HG02763 (cell line): ENCODE results near the gene GPM6B.

Experiments used
- ATAC-seq: cut with Tn5 transposase; IDR thresholded peaks from one replicate; pipeline ENCODE4 v1.9.1; 2021; ENCODE audit warnings: mild to moderate bottlenecking, moderate library complexity; ENCODE audit not compliant: unreplicated experiment

GPM6B gene

GRCh38 chrX:13770013-13770535, 46.8 kb downstream of the GPM6B start:
- no peak for ATAC-seq

GRCh38 chrX:13768939-13769338, 48.0 kb downstream of the GPM6B start:
- no peak for ATAC-seq

DNA sequence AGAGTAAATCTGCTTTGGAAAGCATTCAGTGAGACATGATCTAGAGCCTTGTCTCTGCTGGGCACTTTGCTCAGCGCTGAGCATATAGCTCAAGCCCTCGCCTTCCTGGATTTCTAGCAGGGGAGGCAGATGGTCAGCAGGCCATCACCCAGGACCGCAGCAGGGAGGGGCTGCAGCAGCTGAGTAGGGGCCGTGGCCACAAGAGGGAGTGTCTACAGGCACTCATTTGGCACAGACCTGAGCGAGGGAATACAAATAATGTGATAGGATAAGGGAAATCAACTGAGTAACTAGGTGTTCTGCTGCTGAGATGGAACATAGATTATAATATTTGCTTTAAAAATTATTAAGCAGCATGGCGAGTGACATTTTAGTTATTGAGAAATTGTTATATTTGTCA, 52.1 kb downstream of the GPM6B start:
- no peak for ATAC-seq

- ATAC-seq: no peak
Measured at GRCh38 chrX:13764281-13764680, 52.6 kb downstream of the GPM6B start.

- no peak for ATAC-seq
Measured at GRCh38 chrX:13763489-13763888, 53.4 kb downstream of the GPM6B start.

- ATAC-seq: peak; percentile 50
Measured at GRCh38 chrX:13761606-13762414, 55.1 kb downstream of the GPM6B start.

- ATAC-seq: no peak
Measured at GRCh38 chrX:13760426-13760825, 56.5 kb downstream of the GPM6B start.

- ATAC-seq: peak; percentile 70
Measured at GRCh38 chrX:13759152-13759718, 57.7 kb downstream of the GPM6B start.

DNA sequence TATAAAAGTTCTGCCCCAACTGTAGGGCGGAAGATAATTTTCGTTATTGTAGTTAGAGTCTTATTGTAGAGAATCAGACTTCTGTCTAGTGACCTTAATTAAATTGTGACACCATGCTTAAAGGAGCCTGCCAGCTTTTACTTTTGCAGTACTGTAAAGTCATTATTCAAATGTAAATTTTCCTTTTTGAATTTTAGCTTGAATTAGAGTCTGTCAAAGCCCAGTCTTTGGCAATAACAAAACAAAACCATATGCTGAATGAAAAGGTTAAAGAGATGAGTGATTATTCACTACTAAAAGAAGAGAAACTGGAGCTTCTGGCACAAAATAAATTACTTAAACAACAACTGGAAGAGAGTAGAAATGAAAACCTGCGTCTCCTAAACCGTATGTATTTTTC, 60.5 kb downstream of the GPM6B start:
- no peak for ATAC-seq

DNA sequence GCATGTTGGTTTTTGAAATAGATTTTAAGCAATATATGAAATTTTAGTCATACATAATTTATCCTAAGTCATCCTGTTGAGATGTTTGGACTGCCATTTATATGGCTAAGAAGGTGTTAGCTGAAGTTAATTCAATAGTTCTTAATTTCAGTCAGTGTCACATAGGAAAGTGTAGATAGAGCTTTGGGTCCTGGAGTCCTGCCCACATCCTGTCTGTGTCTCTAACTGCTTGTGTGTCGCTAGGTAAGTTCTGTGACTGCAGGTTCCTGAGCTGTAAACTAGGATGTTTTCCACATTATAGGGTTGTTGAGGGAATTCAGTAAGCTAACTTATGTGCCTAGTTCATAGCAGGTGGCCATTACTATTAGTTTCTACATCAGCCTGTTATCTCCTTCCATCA, 61.6 kb downstream of the GPM6B start:
- ATAC-seq: no peak

GRCh38 chrX:13754765-13755164, 62.1 kb downstream of the GPM6B start:
- no peak for ATAC-seq

DNA sequence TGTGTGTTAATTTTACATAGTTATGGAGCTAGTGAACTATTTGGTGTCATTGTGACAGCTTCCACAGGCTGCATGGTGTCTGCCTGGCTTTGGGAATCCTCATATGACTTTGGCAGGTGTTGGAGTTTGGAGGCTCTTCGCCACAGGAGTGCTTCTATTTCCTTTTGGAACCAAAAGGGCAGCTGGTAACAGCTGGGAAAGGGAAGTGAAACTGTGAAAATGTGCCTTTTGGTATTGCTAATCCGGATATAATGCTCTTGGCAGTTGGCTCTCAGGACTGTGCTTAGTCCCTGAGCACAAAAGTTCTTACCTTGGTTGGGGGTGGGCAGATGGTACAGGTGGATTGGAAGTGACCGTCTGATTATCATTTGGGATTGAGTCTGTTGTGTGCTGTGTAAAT, 64.2 kb downstream of the GPM6B start:
- peak; percentile 56 for ATAC-seq

DNA sequence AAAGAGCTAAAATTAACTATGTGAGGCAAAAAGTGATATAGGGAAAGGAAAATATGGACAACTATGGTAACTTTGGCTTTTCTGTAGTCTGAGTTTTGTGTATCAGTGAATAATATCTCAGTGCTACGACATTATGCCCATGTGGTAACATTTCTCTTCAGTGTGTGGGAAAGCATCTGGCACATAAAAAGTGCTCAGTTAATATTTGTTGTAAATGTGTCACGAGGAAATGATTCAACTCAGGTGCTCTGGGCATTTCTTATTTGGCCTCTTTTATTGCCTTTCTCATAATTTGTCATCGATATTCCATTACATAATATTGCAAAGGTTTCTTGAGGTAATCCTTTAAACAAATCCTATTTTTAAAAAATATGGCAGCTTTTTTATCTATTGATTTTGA, 64.8 kb downstream of the GPM6B start:
- no peak for ATAC-seq

GRCh38 chrX:13750812-13751211, 66.1 kb downstream of the GPM6B start:
- peak; percentile 50 for ATAC-seq

DNA sequence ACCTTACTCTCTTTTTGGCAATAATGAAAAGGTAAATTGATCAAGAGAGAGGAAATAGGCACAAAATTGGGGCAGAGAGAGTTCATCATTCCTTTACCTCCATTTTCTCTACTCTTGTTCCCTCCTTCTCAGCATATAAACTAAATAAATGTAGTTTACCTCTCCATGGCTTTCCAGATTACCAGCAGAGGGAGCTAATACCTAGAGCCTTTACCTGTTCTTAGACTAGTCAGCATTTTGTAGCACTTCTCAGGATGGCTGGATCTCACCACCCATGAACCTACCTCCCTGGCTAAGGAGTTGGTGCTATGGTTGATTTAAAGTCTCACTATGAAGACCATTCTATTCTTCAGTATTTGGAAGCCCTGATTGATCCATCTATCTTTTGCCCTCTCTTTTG, 66.7 kb downstream of the GPM6B start:
- ATAC-seq: no peak

DNA sequence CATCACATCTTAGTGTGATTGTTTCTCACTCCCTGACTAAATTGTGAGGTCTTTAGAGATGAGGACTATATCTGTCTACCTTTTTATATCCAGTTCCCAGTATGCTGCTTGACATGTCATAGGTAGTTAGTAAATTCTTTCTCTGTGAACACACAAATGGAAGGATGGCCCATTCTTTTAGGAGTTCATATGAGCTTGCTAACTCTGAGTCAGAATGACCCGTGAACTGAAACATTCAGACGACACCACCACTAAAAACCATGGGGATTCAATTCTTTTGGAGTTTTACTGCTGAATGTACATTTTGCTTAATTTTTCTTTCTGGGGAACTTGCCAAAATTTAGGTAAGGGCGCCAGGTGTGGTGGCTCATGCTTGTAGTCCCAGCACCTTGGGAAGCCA, 68.4 kb downstream of the GPM6B start:
- no peak for ATAC-seq

DNA sequence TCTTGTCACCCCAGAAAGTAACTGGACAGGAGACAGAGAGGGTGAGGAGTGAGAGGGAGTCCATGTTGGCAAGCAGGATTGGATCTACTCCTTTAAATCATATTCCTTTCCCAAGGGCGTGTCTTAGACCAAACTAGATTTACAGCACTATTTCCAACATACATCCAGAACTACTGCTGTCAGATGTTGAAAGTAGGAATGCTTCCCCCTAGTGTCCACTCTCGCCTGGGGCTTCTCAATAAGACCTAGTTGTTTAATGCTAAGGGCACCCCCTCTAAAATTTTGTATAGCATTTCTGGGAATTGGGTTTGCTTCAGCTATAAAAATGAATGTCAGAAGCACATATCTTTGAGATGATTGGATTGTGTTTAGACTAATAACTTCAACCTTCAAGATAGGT, 69.1 kb downstream of the GPM6B start:
- no peak for ATAC-seq

GRCh38 chrX:13742397-13743176, 74.3 kb downstream of the GPM6B start:
- peak; percentile 94 for ATAC-seq

DNA sequence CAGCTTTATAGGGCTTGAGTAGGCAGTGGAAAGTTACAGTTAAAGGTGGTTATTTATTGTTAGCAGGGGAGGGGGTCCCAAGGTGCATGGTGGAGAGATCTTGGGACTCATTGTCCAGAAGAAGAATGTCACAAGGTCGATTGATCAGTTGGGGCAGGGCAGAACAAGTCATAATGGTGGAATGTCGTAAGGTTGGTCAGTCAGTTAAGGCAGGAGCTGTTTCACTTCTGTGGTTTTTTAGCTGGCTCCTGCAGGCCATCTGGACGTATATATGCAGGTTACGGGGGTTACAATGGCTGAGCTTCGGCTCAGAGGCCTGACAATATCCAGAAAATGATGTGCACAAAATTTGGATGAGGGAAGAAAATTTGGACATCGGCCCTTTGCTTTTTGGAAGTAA, 75.2 kb downstream of the GPM6B start:
- no peak for ATAC-seq

- ATAC-seq: peak; percentile 89
Measured at GRCh38 chrX:13734278-13735172, 82.4 kb downstream of the GPM6B start, which contains the start of the genes OFD1 and TRAPPC2. Gene OFD1 (plus strand): TSS chrX:13734748. CDS start chrX:13735072, 324 bp downstream. Gene TRAPPC2 (minus strand): TSS chrX:13734620. CDS start chrX:13719963, 14,657 bp downstream.
